Cardiac fibroblast (primary cell): ENCODE measurements around the gene CRPPA.

Source experiments
- DNase-seq, 2 donors: peaks; one replicate each; pipeline versions ENCODE4 v3.0.0 to v3.0.0-alpha.2; 2010; ENCODE audit warnings: low read depth in 2 of 2
- H3K4me3 ChIP-seq, 2 donors: replicated peaks in 1 of 2; 1 replicate in 1 of 2; 2 replicates in 1 of 2; pipeline ENCODE4 v1.5.1; 2011; ENCODE audit warnings: low read depth in 2 of 2, low read length in 2 of 2, mild to moderate bottlenecking in 2 of 2, moderate library complexity in 1 of 2
- CTCF ChIP-seq: IDR thresholded peaks from one replicate; pipeline ENCODE4 v1.5.1; 2011; ENCODE audit warnings: low read depth, mild to moderate bottlenecking, low read length, inconsistent platforms

CRPPA gene

GRCh38 chr7:16404636-16405035 is 16.7 kb downstream of the CRPPA start:
- no peak for TF ChIP-seq CTCF
- no peak for DNase-seq
- H3K4me3 ChIP-seq = no peak overlapping the region

- H3K4me3 ChIP-seq = no peak overlapping the region
- TF ChIP-seq CTCF = no peak
- DNase-seq = no peak
These were observed 17.9 kb downstream of the CRPPA start for GRCh38 chr7:16403475-16403874.

- no peak for TF ChIP-seq CTCF
- no peak overlapping the region for H3K4me3 ChIP-seq
These were observed 18.4 kb downstream of the CRPPA start for GRCh38 chr7:16402940-16403339.

DNA sequence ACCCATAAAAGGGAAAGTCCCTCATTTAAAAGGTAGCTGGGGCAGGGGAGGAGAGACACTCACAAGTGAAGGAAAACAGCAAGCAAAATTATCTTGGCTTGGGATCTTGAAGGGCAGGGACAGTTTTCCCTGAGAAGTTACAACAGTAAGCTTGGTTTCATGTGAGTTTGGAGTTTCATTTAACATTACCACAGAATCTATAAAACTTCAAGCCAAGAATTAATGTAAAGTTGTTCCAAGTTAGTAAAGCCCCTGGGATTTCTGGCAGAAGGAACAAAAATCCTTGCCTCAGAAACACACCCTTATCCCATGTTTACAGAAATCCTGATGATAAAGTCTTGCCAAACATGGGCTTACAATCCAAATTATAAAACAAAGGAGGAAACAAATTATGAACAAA is 19.2 kb downstream of the CRPPA start:
- H3K4me3 ChIP-seq = no peak overlapping the region
- TF ChIP-seq CTCF = no peak
- peak in 1 of 2 donors; percentile 47 for DNase-seq

More at GRCh38 chr7:16402940-16403339, 18.4 kb downstream of the CRPPA start:
- no peak for DNase-seq

GRCh38 chr7:16400893-16401275 is 20.5 kb downstream of the CRPPA start:
- H3K4me3 ChIP-seq = no peak overlapping the region
- DNase-seq = no peak
- no peak for TF ChIP-seq CTCF

DNA sequence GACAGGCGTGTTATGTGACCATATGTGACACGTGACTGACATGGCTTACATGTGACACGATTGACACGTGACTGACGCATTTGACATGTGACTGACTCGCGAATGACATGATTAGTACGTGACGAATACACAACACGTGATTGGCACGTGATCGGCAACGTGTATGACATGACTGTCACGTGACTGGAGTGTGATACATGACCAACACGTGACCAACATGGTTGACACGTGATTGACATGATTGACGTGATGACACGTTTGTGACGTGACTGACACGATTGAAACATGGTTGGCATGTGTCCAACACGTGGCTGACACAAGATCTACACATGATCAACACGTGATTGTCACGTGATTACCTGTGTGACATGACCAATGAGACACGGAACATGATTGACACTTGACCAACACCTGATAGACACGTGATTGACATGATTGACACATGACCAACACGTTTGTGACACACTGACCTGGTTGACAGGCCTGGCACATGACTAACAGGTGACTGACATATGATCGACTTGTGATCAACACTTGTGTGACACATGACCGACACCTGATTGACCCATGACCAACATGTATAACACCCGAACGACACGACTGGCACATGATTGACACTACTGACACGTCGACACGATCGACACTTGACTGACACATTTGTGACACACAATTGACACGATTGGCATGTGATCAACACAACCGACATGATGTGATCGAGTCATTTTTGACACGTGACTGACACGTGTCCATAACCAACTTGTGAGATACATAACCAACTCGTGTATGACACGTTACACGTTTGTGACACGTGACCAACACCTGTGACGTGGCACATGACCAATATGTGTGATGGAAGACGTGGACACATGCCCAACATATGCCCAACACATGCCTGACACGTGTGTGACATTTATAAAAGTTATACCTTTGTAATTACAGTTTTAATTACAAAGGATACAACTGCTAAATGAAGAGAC is 21.1 kb downstream of the CRPPA start:
- no peak for TF ChIP-seq CTCF
- DNase-seq = no peak
- no peak overlapping the region for H3K4me3 ChIP-seq
